GM19240 (cell line): ENCODE data around the gene IMMP2L.
"Not testable (repeated sequence)": the region's sequence is repeated elsewhere in the genome, so short reads cannot be mapped to it uniquely, and the experiment has no call there.

ENCODE experiments used
- DNase-seq: peaks from one replicate; pipeline ENCODE4 v3.0.0; 2011; ENCODE audit warnings: low spot score; ENCODE audit not compliant: insufficient read length

Gene IMMP2L

DNA sequence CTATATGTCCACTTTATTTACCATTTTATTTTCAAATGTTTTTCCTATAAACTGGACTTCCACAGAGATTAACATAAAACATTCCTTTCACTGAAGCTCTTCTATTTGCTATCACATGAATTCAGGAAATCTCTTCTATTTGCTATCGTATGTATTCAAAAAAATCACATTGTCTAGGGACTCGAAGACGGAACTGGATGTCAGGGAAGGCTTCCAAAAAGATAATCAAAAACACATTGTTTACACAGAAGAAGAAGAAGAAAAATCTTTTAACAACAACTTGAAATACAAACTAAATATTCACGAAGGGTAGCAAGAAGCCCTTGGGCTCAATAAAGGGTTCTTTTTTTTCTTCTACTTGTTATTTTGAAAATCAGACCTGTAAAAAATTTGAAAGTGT is 897.5 kb downstream of the IMMP2L start:
- DNase-seq, result no peak

DNA sequence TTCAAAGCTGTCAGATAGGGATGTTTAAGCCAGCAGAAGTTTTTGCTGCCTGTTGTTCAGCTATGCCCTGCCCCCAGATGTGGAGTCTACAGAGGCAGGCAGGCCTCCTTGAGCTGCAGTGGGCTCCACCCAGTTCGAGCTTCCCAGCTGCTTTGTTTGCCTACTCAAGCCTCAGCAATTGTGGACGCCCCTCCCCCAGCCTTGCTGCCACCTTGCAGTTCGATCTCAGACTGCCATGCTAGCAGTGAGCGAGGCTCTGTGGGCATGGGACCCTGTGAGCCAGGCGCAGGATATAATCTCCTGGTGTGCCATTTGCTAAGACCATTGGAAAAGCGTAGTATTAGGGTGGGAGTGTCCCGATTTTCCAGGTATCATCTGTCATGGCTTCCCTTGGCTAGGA is 901.7 kb downstream of the IMMP2L start:
- not testable (repeated sequence) for DNase-seq

DNA sequence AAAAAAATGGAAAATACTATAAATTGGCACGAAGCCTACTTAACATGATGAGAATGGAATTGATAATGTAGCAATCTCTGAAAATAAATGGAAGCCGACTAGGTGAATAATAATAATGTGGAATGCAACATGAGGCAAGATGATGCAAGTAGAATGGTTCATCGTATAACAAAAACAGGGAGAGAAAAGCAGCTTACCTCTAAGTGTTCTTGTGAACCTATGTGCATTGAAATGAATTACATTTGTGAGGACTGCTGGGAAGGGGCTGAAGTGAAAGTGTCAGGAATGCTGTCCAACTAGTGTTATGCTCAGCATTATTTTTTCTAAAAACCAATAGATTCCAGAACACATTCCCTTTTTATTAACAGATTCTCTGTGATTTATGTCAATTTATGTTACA is 912.0 kb downstream of the IMMP2L start:
- DNase-seq, result no peak

DNA sequence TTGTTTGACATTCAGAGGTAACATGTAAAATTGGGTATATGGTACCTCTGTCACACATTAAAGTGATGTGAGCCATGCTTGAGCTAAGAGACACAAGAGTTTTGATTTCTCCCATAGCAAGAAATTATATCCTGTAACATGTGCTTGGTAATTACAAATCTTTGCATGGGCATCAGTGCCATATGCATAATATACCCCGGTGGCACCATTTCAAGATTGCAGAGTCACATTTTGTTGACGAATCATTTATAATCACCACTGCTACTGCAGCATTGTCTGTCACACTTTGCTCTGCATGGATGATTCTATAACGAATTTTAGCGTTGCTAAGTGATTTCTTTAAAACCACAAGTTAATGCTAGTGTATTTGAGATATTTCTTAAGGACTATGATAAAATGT is 915.0 kb downstream of the IMMP2L start:
- DNase-seq, result no peak

DNA sequence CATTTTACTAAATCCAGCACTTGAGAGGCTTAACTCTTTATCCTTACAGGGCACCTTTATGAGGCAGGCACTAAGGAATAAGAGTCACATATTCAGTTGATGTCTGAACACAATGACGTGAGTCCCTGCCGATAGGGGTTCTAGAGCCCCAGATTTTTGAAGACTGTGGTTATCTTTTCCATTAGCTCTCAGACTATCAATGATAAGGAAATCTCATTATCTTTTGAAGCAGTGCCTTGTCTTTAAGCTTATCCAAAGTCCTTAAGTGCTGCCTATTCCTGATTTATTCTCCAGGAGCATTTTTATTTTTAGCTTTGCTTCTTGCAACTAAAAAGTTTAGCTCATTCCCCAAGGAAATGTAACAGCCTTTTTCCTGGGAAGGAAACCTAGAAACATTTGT is 915.5 kb downstream of the IMMP2L start:
- no peak for DNase-seq

DNA sequence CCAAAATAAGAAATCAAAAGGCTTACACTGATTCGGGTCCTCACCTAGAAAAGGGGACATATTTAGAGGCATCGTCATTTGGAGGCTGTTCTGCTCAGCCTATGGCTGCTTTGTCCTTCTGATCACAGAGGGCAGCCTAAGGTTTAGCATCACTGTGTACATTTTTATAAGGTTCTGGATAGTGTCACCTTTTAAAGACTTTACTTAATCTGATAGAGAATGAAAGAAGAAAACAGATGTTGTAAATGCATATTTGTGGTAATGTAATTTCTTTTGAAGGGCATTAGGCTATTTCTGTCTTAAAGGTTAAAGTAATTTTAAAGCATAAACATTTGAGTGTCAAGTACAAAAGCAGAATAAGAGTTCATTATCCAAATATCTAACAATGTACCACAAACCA is 916.7 kb downstream of the IMMP2L start:
- no peak for DNase-seq

DNA sequence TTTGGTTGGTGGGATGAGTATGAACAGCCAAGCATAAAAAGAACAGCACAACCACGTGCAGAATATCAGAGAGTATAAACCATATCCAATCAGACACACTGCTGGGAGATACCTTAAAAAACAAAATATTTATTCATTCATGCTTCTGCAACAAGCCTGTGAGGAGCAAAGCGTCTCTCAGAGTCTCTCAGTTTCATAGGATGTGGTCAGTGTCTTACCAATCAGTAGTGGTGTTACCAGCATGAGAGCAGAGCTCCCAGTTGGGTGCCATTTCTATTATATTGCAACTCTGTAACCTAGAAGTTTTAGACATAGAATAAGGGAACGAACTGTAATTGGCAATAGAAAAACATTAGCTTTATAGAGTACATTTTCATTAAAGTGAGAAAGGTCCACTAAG is 917.2 kb downstream of the IMMP2L start:
- DNase-seq, result no peak

DNA sequence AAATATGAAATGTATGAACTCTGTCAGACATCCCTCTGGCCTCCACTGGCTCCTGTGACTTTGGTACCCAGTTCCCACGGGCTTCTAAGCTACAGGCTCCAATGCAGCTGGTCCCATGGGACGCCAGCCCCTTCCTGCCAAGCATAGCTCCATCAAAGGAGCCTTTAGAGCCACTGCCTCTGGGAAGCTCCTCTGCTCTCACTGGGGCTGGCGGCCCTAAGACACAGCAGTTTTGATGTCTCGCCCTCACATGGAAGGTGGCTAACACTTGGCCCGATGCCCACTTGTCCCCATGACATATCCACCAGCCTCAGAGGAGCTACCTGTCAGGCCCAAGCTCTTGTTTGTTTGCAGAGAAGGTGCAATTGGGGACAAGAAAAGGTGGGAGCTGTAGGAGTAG is 925.0 kb downstream of the IMMP2L start:
- no peak for DNase-seq

DNA sequence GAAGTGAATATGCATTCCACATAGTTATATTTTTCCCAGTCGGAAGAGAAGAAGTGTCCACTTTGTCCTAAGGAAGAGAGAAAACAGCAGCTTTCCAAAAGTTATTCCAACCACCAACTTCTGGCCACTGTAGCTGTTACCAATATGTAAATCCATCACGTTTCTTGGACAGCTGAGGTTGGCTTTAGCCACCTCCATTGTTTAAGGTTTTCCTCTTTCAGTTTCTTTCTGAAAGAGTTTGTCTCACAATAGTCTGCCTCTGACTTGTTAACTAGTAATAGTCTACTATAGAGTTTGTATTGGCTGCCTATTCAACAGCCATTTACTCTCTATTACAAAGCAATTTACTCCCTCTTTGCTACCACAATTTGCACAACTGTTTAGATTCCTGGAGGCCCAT is 929.0 kb downstream of the IMMP2L start:
- DNase-seq, result no peak

DNA sequence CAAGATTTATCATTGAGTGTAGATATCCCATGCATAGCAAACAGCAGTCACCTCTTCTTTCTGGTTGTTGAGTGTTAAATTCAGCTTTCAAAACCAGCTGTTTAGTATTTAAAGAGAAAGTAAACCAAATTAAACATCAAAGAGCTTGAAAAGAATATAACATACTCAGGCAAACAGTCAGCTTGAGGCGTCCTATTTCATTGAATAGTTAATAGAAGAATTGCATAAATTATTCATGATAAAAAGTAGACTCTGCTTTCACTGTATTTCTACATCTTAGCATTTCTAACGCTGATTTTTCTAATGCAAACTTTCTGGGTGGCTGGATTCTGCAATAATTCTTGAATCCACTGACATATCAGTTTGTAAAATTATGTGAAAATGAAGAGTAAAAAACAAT is 935.9 kb downstream of the IMMP2L start:
- no peak for DNase-seq

DNA sequence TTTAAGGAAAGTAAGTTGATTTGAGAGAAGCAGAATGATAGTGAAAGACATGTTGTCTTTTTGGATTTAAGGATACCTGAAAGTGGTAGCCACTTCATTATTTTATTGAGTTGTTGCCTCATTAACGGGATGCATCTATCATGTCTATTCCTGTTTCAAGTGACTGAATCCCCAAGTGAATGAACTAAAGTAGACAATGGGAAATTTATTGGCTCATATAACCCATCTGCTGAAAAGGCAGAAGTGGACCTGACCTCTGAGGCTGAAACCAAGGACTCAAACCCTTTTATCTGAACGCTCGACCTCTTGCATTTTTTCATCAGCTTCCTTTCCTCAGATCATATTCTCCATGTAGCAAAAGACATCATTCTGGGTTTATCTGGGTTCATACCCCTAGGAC is 937.0 kb downstream of the IMMP2L start:
- DNase-seq, result no peak

DNA sequence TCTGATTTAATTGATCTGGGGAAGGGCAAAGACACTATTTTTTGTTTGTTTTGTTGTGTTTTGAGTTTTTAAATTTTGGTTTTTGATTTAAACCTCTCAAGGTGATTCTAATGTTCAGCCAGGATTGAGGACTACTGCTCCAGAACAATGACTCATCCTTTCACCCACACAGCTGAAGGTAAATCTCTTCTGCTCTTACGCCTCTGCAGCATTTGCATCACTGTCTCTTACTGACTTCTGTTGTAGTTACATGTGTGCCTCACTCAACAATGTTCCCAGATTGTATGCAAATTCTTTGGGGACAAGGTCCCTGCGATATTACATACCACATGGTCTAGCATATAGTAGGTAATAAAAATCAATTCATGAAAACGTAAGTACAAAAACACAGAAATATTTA is 938.9 kb downstream of the IMMP2L start:
- DNase-seq, result no peak

DNA sequence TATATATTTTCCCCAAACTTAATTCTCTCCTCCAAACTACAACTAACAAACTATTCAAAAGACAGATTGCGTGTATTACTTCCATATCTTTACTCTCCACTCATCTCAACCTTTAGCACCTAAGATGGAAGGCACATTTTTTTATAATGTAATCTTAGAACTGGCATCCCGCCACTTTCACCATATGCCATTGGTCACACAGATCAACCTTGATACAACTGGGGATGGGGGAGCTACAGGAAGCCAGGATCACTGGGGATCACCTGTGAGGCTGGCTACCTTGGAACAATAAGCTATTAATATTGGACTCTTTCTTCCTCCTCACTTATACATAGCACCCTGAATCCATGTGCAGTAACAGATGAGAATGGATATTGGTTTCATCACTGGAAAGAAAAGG is 941.0 kb downstream of the IMMP2L start:
- no peak for DNase-seq

DNA sequence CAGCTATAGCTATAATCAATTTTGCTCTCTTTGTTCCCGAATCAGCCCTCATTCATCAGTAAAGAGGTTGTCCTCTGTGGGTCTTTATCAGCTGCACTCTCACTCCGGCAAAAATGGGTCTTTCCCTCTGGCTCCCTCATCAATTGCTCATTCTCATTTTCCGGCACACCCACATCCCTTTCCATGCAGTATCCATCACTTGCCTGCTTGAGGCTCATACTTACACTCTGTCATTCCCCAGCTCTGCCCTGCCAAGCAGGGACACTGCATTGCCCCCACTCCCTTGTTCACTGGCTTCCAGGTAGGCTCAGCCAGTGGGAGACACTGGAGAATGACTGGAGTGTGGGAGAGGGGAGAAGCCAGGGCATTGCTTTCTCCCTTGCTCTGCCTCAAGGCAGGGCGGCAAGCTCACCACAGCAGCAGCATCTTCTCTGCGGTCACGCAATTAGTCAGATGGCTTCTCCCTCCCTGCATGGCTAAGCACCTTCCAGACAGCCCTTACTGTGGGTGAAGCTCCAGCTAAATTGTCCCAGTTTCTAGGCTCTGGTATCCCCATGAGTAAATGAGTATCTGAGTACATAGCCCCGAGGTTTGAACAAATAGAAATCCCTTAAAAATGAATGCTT is 942.1 kb downstream of the IMMP2L start:
- DNase-seq, result no peak
